Stimulated activated CD4-positive, alpha-beta T cell treated with anti-CD3 and anti-CD28 coated beads, Interleukin-12 subunit alpha, Interleukin-12 subunit beta, amount 100 ng/mL, for 24 hours (primary cell): ENCODE measurements around the gene RAF1.
"Not testable (repeated sequence)": the region's sequence is repeated elsewhere in the genome, so short reads cannot be mapped to it uniquely, and the experiment has no call there.

Experiments used
- DNase-seq, 2 experiments: peaks; one replicate each; pipeline ENCODE4 v3.0.0-alpha.2; 2020; ENCODE audit warnings: low read depth in 2 of 2

RAF1 gene

DNA sequence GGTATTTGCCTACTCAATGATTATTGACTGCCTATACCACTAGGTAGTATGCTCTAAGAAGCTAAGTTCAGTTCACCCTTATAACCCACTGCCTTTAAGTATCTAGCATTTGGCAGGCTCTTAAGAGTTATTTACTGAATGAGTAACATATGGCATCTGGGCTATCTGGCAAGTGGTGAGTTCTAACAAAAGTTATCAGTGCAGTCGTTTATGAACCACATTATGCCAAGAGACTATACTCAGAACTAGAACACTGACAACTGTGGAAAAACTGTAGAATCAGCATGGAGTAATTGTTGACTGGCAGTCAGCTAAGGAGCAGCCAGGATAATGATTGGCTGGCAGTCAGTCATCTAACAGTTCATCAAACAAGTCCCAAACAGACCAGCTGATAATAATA, 25.8 kb downstream of the RAF1 start:
- DNase-seq: no peak

- DNase-seq: no peak
These were observed 30.8 kb downstream of the RAF1 start for GRCh38 chr3:12633108-12633507.

DNA sequence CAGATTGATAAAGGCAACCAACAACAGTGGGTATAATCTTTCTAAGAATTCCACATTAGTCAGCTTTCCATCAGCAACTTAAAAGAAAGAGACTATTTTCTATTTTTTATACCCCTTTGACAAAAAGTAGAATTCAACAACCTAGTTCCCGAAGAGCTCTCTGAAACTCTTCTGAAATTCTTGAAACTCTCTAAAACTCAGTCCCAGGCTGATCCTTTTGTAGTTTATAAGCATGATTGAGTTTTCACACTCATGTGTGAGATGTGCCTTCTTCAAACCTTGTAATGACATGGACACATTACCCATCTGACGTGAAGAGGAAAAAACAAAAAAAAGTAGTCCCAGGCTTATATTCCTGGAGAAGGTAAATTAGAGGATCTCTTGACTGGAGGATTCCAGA, 31.4 kb downstream of the RAF1 start:
- no peak for DNase-seq

- DNase-seq: not testable (repeated sequence)
These were observed 33.1 kb downstream of the RAF1 start for GRCh38 chr3:12630843-12631242.

GRCh38 chr3:12630292-12630691, 33.6 kb downstream of the RAF1 start:
- no peak for DNase-seq

DNA sequence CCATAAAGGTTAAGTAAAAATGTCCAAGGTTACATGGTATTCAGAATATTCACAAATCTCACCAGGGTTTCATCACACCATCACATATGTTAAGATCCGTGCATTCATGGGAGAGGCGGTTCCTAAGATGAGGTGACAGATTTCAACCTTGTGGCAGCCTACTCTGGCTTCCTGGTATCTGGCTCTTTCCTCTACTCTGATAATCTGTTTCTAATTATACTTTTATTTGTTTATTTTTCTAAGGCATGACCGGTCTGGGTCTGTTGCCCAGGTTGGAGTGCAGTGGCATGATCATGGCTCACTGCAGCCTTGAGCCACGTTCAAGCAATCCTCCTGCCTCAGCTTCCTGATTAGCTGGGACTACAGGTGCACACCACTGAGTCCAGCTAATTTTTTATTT, 34.4 kb downstream of the RAF1 start:
- DNase-seq: no peak

DNA sequence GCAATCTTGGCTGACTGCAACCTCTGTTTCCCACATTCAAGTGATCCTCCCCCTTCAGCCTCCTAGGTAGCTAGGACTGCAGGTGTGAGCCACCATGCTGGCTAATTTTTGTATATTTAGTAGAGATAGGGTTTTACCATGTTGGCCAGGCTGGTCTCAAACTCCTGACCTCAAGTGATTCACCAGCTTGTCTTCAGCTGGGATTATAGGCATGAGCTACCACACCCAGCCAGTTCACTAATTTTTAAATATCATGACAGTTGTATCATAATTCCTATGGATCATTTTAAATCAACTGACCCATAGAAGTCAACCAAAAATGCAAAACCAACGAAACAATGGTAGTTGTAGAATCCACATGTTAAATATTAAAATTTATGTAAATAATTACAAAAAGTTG, 35.1 kb downstream of the RAF1 start:
- DNase-seq: no peak

- no peak for DNase-seq
These were observed 36.5 kb downstream of the RAF1 start for GRCh38 chr3:12627370-12627769.

GRCh38 chr3:12624964-12625363, 39.0 kb downstream of the RAF1 start:
- not testable (repeated sequence) for DNase-seq

DNA sequence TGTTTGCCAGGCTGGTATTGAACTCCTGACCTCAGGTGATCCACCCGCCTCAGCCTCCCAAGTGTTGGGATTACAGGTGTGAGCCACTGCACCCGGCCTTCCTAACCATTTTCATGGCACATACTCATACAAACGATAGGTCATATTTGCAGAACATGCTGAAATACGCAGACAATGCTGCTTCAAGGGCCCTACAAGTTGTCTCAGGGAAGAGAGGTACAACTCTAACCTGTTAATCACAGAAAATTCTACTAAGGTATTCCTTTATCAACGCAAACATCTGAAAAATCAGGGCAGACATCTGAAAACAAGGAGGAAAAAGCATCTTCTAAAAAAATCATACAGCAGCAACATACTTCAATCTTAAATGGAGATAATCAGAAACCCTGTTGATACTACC, 39.9 kb downstream of the RAF1 start:
- DNase-seq: no peak

DNA sequence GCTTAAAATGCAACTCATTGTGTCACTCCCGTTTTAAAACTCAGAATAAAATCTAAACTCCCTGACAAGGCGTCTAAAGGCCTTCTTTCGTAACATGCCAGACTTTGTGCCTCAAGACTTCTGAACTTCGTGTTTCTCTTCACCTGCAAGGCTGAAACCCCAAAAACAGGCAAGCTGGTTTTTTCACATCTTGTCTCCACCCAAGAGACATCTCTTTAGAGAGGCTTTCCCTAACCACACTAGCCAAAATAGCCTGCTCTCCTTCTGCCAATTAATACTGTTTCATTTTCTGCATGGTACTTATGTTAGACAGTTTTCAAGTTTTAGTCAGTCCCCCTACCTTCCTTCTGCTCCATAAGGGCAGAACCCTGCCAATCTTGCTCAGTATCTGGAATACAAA, 41.6 kb downstream of the RAF1 start:
- no peak for DNase-seq

GRCh38 chr3:12620729-12621128, 43.2 kb downstream of the RAF1 start:
- DNase-seq: no peak

GRCh38 chr3:12620305-12620704, 43.6 kb downstream of the RAF1 start:
- no peak for DNase-seq

- no peak for DNase-seq
These were observed 45.5 kb downstream of the RAF1 start for GRCh38 chr3:12618426-12618825.

DNA sequence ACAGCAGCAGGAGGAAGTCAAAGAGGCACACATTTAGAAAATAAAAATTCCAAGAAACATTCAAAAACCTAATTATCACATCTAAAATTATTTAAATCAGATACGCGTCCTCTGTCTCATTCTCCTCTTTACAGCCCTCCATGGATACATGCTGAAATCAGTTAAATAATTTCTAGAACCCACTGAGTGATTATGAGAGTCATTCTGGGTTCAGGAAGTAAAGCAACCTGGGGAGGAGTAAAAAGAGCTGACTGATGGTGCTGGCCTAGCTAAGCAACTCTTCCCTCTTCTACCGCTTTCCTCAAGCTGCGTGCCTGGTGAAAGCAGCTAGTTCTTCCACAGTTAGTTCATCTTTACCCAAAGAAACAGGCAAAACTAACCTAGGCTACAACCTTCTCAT, 48.7 kb downstream of the RAF1 start:
- no peak for DNase-seq

DNA sequence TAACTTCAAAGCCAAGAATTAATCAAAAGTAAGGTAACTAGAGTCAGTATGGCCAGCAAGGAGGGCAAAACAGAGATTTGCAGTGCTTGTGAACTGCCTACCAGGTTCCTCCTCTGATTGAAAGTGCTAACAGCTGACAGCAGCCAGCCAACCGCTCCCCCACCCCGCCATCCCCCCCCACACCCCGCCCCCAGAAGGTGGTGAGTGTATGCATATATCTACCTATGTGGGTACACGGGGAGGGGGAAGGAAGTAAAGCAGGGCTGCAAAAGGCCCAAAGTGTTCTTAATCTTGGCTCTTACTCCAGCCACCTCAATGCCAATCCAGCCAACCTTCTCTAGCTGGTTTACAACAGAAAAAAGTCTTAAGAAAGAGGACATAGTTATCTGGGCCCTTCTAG, 50.7 kb downstream of the RAF1 start:
- no peak for DNase-seq

DNA sequence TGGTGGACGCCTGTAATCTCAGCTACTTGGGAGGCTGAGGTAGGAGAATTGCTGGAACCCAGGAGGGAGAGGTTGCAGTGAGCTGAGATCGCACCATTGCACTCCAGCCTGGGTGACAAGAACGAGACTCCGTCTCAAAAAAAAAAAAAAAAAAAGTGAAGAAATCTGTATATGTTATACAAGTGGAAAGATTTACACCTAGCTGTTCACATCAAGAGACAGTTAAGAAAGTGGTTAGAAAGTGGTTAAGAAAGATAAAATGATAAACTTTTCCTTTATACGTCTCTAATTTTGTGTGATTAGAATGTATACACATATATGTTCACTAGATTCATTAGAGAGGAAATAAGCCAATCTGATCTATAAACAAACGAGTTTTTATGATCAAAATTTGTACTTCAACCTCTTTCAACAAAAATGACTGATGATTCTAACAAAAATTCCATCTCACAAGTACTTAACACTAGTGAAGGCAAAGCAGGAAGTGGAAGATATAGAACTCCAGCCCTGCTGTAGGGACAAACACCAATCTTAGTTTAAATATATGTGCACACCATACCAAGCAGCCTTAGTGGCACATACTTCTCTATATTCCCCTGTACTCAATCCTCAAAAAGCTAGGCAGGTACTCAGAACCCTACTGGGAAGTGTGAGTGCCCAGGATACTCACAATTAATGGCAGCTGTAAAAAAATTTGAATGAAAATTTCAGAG, 51.2 kb downstream of the RAF1 start:
- no peak for DNase-seq

GRCh38 chr3:12611117-12611516, 52.8 kb downstream of the RAF1 start:
- no peak for DNase-seq

DNA sequence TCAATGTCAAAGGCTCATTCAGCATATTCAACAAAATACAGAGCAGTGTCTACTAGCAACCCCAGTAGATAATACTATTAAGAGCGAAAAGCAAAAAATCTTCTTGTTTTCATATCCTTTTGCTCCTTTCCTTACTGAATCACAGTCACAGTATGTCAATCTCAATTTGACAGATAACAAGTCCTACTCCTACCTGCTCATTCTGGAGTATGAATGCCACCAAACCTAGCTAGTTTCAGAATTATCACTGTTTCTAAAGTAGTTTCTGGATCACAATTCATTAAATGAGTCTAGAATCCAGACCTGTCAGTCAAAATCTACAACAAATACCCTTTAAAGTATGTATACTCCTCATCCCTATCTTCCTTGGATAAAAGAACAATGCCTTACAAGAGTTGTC, 55.5 kb downstream of the RAF1 start:
- DNase-seq: no peak

GRCh38 chr3:12603969-12604368, 59.9 kb downstream of the RAF1 start:
- DNase-seq: no peak

DNA sequence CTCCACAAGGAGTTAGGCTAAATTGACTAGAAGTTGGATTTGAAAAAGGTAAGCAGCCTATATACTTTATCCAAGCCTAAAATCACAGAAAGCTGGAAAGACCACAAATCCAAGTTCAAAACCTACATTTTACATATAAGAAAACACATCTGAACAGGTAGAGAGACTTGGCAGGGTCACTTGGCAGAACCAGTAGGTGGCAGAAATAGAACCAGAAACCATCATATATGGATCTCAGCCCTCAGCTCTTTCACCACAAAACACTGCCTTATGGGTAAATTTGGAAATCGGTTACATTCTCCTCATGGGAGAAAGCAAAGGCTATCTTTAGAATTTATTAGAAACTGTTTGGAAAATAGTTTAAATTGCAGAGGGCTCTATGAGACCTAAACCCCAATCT, 62.8 kb downstream of the RAF1 start:
- no peak for DNase-seq

DNA sequence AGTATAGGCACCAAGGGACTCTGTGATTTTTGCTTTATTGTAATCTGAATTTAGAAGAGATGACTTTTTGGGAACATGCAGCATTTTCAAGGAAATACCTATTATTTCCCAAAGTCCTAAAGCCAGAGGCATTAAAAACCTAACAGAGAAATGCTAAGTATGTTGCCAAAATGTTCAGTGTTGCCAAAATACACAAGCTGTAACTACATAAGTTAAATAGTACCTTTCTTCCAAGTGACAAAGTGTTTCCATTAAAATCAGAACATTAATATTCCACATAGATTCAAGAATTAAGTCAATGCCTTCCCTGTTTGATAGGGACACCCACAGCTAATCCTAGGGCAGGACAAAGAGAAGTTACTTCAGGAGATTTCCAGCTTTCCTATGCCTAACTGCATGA, 65.0 kb downstream of the RAF1 start:
- no peak for DNase-seq

GRCh38 chr3:12593473-12593872, 70.4 kb downstream of the RAF1 start:
- no peak for DNase-seq

DNA sequence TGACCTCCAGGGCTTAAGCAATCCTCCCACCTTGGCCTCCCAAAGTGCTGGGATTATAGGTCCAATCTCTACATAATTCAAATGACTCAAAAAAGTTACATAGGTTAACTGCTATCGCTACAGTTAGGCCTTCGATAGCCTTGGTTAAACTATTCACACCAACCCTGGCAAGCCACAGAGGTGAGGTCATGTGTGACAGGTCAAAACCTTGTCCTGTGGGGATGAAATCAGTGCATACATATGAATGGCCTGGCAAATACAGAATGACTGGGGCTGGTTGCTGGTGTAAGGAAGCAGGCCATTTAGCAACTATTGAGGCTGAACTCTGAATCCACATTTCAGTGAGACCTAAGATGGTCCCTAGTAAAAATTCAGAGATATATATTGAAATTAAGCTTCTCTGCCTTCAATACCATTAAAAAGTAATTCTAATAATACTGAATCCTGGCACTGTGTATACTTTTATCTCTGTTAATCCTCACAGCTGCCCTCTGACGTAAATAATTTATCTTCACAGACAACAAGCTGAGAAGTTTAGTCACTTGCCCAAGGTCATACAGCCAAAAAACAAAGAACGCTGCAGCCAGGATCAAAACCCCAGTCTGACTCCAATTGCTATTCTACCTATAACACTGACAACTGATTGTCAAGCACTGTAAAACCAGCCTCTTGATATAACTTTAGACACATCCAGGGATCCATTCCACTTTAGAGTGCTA, 71.8 kb downstream of the RAF1 start:
- DNase-seq: no peak
